ENCODE results near the gene MED15. TPM values are rescaled to one million over a fixed set of nuclear protein-coding genes. Genes with fewer than 3 reads are reported as not detected.

The MED15 gene
- total RNA-seq, 1 donor from 2014 or later, result 111 TPM

GRCh38 chr22:20611418-20611817 lies 104.0 kb downstream of the MED15 start:
- Mint-ChIP-seq H3K36me3 (ENCODE audit: low read depth) (no peaks in the 10 kb centered on the region), H3K27ac (ENCODE audit: unreplicated experiment) (no peak overlapping the region), H3K9me3 (ENCODE audit: low read depth) (no peaks in the 10 kb centered on the region), H3K27me3 (ENCODE audit: low read depth) (peaks cover 4% of the 10 kb centered on the region), H3K4me3 (ENCODE audit: unreplicated experiment) (no peak overlapping the region), H3K4me1 (ENCODE audit: low read depth) (no peaks in the 10 kb centered on the region)
- peak; percentile 87 for DNase-seq (ENCODE audit: low spot score)
- no peak for TF ChIP-seq CTCF (IDR thresholded peaks at IDR 0.05)

- no peaks in the 10 kb centered on the region for H3K4me1 Mint-ChIP-seq (ENCODE audit: low read depth)
- no peaks in the 10 kb centered on the region for H3K9me3 Mint-ChIP-seq (ENCODE audit: low read depth)
- no peak overlapping the region for H3K27ac Mint-ChIP-seq (ENCODE audit: unreplicated experiment)
Measured at GRCh38 chr22:20613301-20613700, 105.9 kb downstream of the MED15 start.

GRCh38 chr22:20615021-20615420 lies 107.6 kb downstream of the MED15 start:
- H3K4me3 Mint-ChIP-seq (ENCODE audit: unreplicated experiment), result no peak overlapping the region
- no peak overlapping the region for H3K27ac Mint-ChIP-seq (ENCODE audit: unreplicated experiment)
- H3K36me3 Mint-ChIP-seq (ENCODE audit: low read depth), result no peaks in the 10 kb centered on the region
- H3K4me1 Mint-ChIP-seq (ENCODE audit: low read depth), result no peaks in the 10 kb centered on the region
- DNase-seq (ENCODE audit: low spot score), result no peak
- peaks cover 4% of the 10 kb centered on the region for H3K27me3 Mint-ChIP-seq (ENCODE audit: low read depth)
- no peaks in the 10 kb centered on the region for H3K9me3 Mint-ChIP-seq (ENCODE audit: low read depth)
- no peak for TF ChIP-seq CTCF (IDR thresholded peaks at IDR 0.05)

More at GRCh38 chr22:20613301-20613700, 105.9 kb downstream of the MED15 start:
- Mint-ChIP-seq H3K36me3 (ENCODE audit: low read depth) (no peaks in the 10 kb centered on the region), H3K27me3 (ENCODE audit: low read depth) (peaks cover 4% of the 10 kb centered on the region), H3K4me3 (ENCODE audit: unreplicated experiment) (no peak overlapping the region)
- DNase-seq (ENCODE audit: low spot score), result no peak
- TF ChIP-seq CTCF (IDR thresholded peaks at IDR 0.05), result no peak

GRCh38 chr22:20615533-20616450 lies 108.4 kb downstream of the MED15 start:
- Mint-ChIP-seq H3K4me1 (ENCODE audit: low read depth) (no peaks in the 10 kb centered on the region), H3K36me3 (ENCODE audit: low read depth) (no peaks in the 10 kb centered on the region), H3K4me3 (ENCODE audit: unreplicated experiment) (no peak overlapping the region), H3K9me3 (ENCODE audit: low read depth) (no peaks in the 10 kb centered on the region), H3K27ac (ENCODE audit: unreplicated experiment) (no peak overlapping the region), H3K27me3 (ENCODE audit: low read depth) (peaks cover 4% of the 10 kb centered on the region)
- no peak for TF ChIP-seq CTCF (IDR thresholded peaks at IDR 0.05)
- DNase-seq (ENCODE audit: low spot score), result no peak

GRCh38 chr22:20616451-20617043 lies 109.1 kb downstream of the MED15 start:
- no peak overlapping the region for H3K27ac Mint-ChIP-seq (ENCODE audit: unreplicated experiment)

More at GRCh38 chr22:20616451-20617043, 109.1 kb downstream of the MED15 start:
- no peaks in the 10 kb centered on the region for H3K9me3 Mint-ChIP-seq (ENCODE audit: low read depth)
- H3K27me3 Mint-ChIP-seq (ENCODE audit: low read depth), result peaks cover 4% of the 10 kb centered on the region
- H3K4me1 Mint-ChIP-seq (ENCODE audit: low read depth), result no peaks in the 10 kb centered on the region
- no peak for DNase-seq (ENCODE audit: low spot score)
- TF ChIP-seq CTCF (IDR thresholded peaks at IDR 0.05), result no peak
- H3K4me3 Mint-ChIP-seq (ENCODE audit: unreplicated experiment), result no peak overlapping the region
- H3K36me3 Mint-ChIP-seq (ENCODE audit: low read depth), result no peaks in the 10 kb centered on the region
